H7 (cell line): Measurements from ENCODE around the gene SLC50A1. TPM values are rescaled to one million over a fixed set of nuclear protein-coding genes. Genes with fewer than 3 reads are reported as not detected.
A peak's percentile ranks its signal among the peaks of the same experiment; 100 is the strongest.
"Not testable (repeated sequence)": the region's sequence is repeated elsewhere in the genome, so short reads cannot be mapped to it uniquely, and the experiment has no call there.

Source experiments
- DNase-seq: peaks from one replicate; pipeline ENCODE4 v3.0.0; 2012
- H3K27me3 ChIP-seq: 2 replicates; pipeline ENCODE4 v1.6.0; 2011; ENCODE audit warnings: mild to moderate bottlenecking, low read length; ENCODE audit not compliant: control insufficient read depth, insufficient read depth
- H3K36me3 ChIP-seq: replicated peaks from 2 replicates; pipeline ENCODE4 v1.5.1; 2011; ENCODE audit warnings: low read length; ENCODE audit not compliant: control insufficient read depth, insufficient read depth
- H3K4me3 ChIP-seq: 2 replicates; pipeline ENCODE4 v1.5.1; 2011; ENCODE audit warnings: low read depth, mild to moderate bottlenecking, control low read depth, low read length, moderate library complexity; ENCODE audit not compliant: insufficient read depth
- total RNA-seq: library from RNA; depleted of rRNA; stranded (reverse); fragments of >200 nt; shearing (Covaris generic); gene quantifications from 2 replicates; pipeline ENCODE4 v1.2.3, GENCODE V29; 2014

SLC50A1 gene
- total RNA-seq, 1 experiment from 2014 or later: 79.2 TPM

DNA sequence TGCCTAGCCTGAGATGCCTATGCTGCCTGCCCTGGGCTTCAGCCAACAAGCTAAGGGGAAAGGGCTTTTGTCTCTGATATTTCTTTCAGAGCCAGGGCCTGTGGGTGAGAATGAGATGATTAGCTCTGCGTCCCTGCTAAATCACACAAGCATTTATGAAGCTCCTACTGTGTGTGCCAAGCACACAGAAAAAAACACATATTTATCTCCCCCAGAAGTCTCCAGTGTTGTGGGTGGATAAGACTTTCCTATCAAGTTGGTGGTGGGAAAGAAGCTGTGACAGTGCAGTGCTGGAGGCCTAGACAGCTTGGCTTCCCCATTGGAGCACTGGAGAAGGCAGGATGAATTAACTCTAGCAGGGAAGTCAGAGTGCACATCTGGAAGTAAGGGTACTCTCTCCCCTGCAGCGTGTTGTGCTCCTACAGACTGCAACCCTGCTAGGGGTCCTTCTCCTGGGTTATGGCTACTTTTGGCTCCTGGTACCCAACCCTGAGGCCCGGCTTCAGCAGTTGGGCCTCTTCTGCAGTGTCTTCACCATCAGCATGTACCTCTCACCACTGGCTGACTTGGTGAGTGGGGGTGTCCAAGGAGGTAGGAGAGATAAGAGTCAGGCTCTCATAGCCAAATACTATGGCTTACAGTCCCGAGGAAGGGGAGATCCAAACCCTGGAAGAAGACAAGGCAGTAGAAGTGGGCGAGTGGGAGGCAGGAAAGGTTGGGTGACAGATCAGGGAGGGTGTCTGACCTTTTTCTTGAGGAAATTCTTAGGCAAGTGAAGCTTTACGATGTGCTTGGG, 1.7 kb downstream of the SLC50A1 start:
- Histone ChIP-seq H3K36me3 (peaks cover 2% of the 10 kb centered on the region; the same call in 1 of the 2 replicates), H3K27me3 (no peaks in the 10 kb centered on the region), H3K4me3 (no peak overlapping the region)
- no peak for DNase-seq

DNA sequence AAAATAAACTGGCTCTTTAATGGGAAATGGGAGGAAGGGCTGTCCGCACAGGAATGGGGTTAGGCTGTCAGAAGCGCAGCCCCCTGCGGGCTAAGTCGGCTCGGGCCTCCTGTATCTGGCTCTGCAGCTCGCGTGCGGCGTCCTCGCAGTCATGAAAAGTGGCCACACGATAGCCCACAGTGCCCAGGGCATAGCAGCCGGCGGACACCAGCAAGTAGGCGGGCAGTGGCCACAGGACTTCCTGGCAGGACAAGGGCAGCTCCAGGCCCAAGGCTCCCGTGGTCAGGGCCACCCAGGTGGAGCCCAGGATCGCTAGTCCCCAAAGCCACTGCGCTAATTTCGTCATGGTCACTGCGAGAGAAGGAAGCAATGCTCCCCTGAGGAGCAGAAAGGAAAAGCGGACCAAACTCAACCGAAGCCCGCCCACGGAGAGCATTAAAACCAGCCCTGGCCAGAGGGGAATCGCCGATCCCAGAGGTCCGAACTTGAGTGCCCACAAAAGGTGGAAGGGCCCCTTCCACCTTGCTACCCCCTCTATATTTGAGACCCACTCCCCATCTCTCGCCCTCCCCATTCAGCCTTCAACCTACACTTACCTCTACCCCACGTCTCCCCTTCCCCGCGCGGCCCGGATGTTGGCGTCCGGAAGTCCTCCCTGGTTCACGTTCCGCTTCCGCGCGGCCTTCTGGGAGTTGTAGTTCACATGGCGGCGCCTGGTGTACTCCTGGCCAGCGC, 4.4 kb downstream of the SLC50A1 start, which contains the start of gene DPM3:
DPM3 (minus strand) TSS at position 637 of the 735 bp plus-strand sequence; CDS start at position 346, 291 bp downstream.
- H3K27me3 ChIP-seq: no peaks in the 10 kb centered on the region
- peak; percentile 91 for DNase-seq
- H3K36me3 ChIP-seq: peaks cover 2% of the 10 kb centered on the region; the same call in 1 of the 2 replicates
- H3K4me3 ChIP-seq: peak within 1 kb of the TSS; percentile 97

DNA sequence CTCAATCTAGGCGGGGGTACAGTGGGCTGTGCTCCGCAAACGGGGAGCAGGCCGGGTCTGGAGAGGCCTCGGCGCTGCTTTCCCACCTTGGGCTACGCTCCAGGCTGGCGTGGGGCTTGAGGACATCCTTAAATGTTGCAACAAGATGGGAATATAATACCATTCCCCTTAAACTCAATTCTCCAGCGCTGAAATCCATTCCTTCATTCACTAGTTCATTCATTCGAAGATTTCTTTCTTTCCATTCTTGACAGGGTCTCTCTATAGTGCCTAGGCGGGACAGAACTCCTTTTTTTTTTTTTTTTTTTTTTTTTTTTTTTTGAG, 4.9 kb downstream of the SLC50A1 start:
- peaks cover 2% of the 10 kb centered on the region; the same call in 1 of the 2 replicates for H3K36me3 ChIP-seq
- H3K27me3 ChIP-seq: no peaks in the 10 kb centered on the region
- DNase-seq: no peak
- H3K4me3 ChIP-seq: peak overlapping the region; percentile 97

DNA sequence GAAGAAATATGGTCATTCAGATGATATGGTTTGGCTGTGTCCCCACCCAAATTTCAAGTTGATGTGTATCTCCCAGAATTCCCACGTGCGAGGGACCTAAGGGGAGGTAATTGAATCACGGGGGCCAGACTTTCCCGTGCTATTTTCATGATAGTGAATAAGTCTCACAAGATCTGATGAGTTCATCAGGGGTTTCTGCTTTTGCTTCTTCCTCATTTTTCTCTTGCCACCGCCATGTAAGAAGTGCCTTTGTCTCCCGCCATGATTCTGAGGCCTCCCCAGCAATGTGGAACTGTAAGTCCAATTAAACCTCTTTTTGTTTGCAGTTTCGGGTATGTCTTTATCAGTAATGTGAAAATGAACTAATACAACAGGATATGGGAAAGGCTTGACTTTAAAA, 6.1 kb downstream of the SLC50A1 start:
- Histone ChIP-seq H3K4me3 (no peak overlapping the region), H3K36me3 (peaks cover 2% of the 10 kb centered on the region; the same call in 1 of the 2 replicates), H3K27me3 (no peaks in the 10 kb centered on the region)
- DNase-seq: no peak

DNA sequence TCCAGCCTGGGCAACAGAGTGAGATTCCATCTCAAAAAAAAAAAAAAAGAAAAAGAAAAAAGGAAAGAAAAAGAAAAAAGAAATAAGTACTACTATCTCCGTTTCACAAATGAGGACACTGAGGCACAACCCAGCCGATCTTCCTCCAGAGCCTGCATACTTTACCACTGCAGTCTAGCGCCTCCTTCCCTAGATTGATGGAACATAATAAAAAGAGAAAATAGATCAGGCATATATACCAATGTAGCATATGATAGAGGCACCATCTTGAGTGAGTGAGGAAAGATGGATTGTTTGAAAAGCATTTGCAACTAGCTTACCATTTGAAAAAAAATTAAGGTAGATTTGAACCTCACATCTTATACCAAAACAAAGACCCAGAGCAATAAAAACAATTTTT, 9.8 kb downstream of the SLC50A1 start:
- Histone ChIP-seq H3K36me3 (no peaks in the 10 kb centered on the region), H3K4me3 (no peak overlapping the region), H3K27me3 (no peaks in the 10 kb centered on the region)
- peak; percentile 24 for DNase-seq

DNA sequence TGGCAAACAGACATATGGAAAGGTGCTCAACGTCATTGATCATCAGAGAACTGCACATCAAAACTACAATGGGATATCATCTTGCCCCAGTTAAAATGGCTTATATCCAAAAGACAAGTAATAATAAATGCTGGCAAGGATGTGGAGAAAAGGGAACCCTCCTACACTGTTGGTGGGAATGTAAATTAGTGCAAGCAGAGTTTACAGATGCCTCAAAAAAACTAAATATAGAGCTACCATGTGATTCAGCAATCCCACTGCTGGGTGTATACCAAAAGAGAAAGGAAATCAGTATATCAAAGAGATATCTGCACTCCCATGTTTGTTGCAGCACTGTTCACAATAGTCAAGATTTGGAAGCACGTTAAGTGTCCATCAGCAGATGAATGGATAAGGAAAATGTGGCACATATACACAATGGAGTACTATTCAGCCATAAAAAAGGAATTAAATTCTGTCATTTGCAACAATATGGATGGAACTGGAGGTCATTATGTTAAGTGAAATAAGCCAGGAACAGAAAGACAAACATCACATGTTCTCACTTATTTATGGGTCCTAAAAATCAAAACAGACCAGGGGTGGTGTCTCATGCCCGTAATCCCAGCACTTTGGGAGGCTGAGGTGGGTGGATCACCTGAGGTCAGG, 20.5 kb downstream of the SLC50A1 start:
- not testable (repeated sequence) for H3K4me3 ChIP-seq, H3K27me3 ChIP-seq, DNase-seq, H3K36me3 ChIP-seq

DNA sequence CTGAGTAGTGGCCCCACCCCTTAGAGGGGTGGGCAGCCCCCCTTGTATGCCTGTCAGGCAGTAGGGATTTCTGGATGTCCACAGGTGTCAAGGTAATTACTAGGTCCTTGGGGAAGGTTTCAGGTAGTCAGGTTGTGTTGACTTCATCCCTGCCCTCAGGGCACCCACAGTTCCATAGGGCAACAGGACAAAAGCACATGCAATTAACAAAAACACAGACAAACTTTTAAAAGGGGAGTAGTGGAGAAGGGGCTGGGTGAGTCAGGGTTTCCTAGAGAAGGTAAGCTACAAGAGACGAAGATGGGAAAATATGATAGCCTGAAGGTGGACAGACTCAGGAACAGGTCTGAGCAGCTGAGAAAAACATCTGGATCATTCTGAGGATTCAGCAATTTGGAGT, 23.3 kb downstream of the SLC50A1 start:
- H3K36me3 ChIP-seq: no peaks in the 10 kb centered on the region

DNA sequence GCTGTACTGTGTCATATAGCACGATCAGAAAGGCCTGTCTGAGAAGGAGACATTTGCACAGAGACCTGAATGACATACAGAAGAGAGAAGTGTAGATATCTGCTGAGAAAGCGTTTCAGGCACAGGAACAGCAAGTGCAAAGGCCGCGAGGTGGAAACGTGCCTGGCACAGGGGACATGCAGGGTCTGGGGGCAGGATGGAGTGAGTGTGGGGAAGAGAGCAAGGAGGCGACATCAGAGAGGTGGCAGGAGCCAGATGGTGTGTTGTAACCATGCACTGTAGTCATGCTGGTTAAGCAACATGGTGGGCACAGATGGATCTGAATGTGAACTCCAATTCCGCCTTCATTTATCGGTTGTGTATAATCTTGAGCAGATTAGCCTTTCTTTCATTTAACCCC, 24.5 kb downstream of the SLC50A1 start:
- Histone ChIP-seq H3K36me3 (no peaks in the 10 kb centered on the region), H3K27me3 (no peaks in the 10 kb centered on the region), H3K4me3 (no peak overlapping the region)
- no peak for DNase-seq

More for the DNA sequence above, 23.3 kb downstream of the SLC50A1 start:
- no peak for DNase-seq
- no peak overlapping the region for H3K4me3 ChIP-seq
- no peaks in the 10 kb centered on the region for H3K27me3 ChIP-seq

DNA sequence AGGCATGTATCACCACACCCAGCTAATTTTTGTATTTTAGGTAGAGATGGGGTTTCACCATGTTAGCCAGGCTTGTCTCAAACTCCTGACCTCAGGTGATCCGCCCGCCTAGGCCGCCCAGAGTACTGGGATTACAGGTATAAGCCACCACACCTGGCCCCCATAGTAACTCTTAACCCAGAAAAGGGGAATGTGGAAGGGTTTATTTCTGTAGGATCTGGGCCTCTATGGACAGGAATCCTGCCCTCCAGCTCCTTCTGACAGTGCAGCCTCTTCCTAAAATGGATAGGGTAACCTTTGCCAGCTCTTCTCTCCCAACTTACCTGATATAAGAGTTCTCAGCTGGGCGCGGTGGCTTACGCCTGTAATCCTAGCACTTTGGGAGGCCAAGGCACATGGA, 27.0 kb downstream of the SLC50A1 start:
- H3K4me3 ChIP-seq, DNase-seq, H3K27me3 ChIP-seq, H3K36me3 ChIP-seq: not testable (repeated sequence)

DNA sequence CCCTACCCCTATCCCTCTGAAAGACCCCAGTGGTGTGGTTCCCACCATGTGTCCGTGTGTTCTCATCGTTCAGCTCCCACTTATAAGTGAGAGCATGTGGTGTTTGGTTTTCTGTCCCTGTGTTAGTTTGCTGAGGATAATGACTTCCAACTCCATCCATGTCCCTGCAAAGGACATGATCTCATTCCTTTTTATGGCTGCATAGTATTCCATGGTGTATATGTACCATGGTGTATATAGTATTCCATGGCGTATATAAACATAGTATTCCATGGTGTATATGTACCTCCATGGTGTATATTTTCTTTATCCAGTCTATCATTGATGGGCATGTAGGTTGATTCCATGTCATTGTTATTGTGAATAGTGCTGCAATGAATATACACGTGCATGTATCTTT, 28.1 kb downstream of the SLC50A1 start:
- H3K4me3 ChIP-seq, H3K36me3 ChIP-seq, H3K27me3 ChIP-seq, DNase-seq: not testable (repeated sequence)

DNA sequence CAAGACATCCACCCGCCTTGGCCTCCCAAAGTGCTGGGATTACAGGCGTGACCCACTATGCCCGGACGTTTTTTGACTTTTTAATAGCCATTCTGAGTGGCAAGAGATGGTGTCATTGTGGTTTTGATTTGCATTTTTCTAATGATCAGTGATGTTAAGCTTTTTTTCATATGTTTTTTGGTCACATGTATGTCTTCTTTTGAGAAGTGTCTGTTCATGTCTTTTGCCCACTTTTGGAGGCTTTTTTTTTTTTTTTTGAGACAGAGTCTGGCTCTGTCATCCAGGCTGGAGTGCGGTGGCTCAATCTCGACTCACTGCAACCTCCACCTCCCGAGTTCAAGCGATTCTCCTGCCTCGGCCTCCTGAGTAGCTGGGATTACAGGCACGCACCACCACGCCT, 29.0 kb downstream of the SLC50A1 start:
- not testable (repeated sequence) for H3K4me3 ChIP-seq, DNase-seq, H3K27me3 ChIP-seq, H3K36me3 ChIP-seq

DNA sequence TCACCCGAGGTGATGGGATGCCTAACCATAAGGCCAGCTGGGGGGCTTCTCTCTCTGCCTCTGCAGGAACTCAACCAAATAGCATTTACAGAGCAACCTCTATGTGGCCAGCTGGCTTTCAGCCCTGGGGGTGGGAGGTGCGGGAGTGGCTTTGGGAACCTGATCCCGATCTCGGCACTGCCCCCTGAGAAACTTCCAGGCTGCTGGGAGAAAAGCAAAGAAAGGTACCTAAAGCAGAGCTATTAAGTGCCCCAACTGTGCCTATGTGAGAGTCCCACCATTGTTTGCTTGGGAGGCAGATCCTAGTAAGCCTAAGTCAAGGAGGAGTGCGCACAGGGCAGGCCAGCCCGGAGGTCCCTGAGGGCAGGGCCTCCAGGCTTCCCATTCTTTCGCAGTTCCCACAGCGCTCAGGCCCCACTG, 30.4 kb downstream of the SLC50A1 start:
- Histone ChIP-seq H3K36me3 (peaks cover 2% of the 10 kb centered on the region), H3K27me3 (no peaks in the 10 kb centered on the region; the same call in 1 of the 2 replicates), H3K4me3 (peak overlapping the region; percentile 24; the same call in 1 of the 2 replicates)
- peak; percentile 67 for DNase-seq

DNA sequence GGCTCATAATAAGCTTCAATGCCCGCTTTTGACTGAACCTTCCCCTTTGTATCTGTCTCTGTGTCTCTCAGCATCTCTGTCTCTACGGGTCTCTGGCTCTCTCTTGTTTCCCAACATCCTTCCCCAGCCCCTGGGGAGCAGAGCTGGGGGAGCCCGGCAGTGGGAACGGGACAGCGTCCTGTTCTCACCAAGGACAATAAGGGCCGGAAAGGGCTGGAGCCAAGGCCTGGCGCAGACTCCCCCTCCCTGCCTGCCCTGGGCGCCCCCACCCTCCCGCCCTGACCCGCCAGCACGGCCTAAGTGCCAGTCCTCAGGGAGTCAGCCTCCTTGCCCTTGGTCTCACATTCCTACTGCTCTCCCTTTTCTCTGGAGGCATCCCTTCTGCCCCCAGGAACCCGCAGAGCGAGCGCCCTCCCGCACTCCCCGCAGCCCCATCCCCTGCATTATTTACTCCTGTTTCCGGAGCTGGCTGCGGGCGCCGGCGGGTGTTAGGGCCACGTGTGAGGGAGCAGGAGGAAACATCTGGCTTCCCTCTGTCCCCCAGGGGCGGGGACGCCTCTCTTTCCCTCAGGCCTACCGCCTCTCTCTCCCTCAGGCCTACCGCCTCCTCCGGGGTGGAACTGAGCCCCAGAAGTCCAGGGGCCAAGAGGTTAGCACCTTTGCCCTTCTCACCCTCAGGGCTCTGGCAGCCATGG, 31.0 kb downstream of the SLC50A1 start:
- peak; percentile 81 for DNase-seq
- Histone ChIP-seq H3K36me3 (peaks cover 2% of the 10 kb centered on the region), H3K27me3 (no peaks in the 10 kb centered on the region; the same call in 1 of the 2 replicates), H3K4me3 (peak overlapping the region; percentile 24)
